HG03354 (cell line): ENCODE results near the gene UBAC1.
A peak's percentile ranks its signal among the peaks of the same experiment; 100 is the strongest.

Source experiments
- ATAC-seq: cut with Tn5 transposase; IDR thresholded peaks from one replicate; pipeline ENCODE4 v1.9.1; 2021; ENCODE audit warnings: mild to moderate bottlenecking; ENCODE audit not compliant: unreplicated experiment, poor library complexity, severe bottlenecking

UBAC1 gene

DNA sequence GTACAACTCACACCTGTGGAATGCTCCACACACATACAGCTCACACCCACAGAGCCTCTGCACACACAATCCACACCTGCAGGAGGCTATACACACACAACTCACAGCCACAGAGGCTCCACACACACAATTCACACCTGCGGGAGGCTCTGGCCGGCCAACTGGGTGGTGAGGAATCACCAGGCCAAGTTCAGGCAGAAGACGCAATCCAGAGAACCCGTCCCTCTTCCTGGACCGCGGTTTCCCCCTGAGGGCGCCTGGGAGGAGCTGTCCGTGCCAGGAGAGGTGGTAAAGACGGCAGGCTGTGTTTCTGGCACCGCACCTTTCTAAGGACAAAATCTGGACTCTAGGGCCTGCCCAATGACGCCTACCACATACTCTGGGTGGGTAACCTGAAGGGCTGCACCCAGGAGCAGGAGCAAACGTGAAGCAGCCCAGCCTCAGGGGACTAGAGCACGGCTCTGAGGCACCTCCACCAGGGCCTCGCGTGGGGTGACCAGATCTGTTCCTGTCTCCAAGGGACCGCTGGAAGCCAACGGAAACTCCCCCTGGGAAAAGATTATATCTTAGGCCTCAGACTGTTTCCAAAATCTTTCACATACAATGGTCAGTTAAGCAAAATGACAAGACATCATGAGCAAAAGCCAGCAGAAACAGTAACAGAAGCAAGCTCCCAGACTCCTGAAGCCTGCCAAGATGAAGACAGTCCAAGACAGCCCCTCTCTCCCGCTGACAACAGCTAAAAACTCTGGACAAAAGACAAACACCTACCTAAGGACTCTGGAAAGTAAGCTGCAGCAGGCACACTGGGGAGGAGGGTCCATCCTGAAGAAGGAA, 70.8 kb downstream of the UBAC1 start:
- no peak for ATAC-seq

DNA sequence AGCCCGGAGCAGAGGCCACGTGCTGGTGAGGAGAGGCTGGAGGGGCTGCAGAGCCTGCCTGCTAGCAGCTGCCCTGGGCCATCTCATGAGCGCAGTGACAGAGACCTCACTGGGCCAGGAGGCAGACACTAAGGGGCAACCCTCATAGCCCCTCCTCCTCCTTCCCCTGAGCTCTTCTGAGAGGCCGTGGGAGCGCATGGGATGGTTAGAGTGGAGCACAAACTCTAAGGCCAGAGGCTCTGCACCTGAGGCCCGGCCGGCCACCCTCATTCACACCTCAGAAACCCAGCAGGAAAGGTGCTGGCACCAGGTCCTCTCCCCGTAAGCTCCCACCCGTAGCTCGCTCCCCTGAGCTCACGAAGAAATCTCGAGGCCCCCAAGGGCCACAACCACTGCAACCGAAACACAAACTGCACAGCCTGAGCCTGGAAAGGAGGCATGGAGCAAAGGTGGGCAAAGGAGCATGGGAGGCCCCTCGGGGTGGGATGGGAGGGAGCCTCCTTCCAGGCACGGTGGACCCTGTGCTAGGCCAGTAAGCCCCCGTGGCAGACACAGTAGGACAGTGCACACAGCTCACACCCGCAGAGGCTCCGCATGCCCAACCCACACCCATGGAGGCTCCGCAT, 71.5 kb downstream of the UBAC1 start:
- no peak for ATAC-seq

DNA sequence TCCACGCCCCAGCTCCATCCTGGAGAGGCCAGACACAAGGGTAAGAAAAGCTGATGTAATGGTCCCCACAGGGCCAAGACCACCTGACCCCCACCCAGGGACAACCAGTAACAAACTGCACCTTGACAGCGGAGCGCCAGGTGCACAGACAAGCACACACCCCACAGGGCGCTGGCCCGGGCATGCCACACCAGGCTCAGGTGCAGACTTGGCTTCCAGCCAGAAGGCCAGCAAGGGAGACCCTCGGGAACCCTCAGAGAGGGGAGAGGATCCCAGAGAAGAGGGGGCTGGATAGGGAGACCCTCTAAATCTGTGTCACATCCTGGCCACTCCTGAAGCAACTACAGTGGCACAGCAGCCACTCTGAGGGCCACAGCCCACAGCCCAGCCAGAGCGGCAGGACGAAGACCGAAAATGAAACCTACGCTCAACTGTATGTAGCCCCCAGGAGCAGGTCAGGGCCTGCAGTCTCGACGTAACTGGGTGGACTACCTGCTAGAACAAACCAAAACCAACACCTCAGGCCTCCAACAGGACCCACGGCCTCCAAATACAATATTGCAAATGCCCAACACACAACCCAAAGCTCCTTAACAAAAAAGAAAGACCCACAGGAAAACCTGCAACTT, 72.3 kb downstream of the UBAC1 start:
- no peak for ATAC-seq

DNA sequence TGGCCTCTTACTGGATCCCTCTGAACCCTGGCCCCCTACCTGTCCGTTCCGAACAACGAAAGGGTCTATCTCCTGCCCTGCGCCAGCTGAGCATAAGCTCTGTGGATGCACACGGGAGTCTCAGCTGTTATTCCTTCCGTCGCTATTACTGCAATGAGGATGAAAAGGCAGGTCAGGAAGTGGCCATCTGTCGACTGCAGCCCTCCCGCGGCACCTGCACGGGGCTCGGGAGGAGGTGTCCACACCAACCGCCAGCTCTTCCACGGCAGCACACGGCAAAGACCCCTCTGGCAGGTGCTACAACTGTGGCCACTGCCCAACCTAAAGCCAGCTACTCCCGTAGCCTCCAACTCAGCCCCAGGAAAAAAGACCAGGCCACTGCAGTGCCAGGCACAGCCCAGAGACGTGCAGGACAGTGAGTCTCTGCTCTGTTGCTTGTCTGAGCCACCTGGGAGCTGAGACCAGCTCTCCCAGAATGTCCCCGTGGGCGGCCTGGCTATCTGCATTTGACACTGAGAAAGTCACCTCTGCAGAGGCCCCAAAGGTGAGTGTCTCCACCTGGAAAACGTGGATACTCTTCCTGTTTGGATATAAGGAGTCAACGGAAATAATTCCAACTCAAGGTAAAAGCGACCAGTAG, 72.9 kb downstream of the UBAC1 start:
- ATAC-seq = no peak

DNA sequence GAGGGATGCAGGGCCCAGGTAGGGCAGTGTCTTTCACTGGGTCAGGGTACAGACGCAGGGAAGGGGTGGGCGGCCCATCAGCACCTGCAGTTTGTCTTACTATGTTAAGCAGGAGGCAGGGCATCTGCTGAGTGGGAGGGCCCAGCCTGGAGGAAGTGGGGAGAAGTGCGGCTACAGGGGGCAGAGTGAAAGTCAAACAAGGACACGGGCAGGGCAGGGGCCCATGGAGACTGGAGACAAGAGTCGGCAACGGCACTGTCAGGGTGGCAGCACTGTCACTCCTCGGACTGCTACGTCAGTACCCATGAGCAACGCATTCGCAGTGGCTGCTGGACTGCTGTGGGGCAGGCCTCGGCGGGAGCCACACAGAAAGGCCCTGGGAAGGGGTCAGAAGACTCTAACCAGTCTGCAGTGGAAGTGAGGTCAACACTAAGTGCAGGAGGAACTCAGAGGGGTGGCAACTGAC, 73.6 kb downstream of the UBAC1 start:
- peak; percentile 87 for ATAC-seq

DNA sequence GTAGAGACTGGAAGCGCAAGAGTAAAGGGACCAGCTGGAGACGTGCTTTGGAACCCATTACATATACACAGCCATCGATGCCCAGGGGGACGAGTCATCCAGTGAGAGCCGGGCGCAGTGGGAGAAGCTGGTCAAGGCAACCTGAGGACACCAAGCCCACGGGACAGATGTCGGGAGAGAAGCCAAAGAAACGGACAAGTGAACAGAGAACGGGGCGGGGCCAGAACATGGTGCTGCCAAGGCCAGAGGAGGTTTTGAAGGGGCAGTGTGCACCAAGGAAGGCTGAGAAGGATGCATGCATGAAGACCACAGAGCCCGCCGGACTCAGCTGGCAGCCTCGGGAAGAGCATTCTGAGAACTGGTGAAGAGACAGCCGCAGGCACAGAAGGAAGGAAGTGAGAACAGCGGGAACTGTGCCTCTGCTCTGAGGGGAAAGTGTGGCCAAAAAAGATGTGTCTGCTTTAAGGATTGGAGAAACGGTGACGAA, 74.1 kb downstream of the UBAC1 start:
- ATAC-seq = no peak

DNA sequence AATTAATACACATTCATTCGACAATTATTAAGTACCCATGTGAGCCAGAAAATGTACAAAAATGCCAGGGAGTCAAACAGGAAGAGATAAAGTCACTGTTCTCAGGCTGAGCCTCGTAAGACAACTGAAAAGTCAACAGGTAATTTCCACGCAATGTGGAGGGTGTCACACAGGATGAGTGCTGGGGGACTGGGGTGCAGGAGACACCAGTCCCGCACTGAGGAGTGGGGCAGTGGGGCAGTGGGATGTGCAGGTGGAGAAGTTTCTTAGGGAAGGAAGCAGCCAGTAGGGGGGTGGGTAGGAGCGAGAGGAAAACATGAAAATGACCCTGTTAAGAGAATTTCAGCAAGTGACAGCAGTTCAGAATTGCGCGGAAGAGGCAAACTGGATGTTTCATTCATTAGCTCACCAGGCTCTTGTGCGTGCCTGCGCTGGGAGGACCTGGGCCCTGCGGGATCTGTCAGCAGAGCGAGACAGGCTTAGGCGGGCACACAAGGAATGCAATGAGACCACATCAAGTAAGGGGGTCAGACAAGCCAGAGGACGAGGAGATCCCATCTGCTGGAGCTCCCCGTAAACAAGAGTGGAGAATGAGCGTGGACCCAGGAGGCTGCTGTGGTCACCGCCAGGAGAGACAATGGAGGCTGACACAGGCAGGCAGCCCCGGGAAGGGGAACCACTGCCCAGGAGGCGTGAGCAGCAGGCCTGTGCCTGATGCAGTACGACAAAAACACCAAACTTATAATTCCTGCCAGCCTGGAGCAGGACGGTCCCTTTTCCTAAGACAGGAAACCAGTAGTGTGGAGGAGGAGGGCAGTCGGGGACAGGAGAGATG, 74.8 kb downstream of the UBAC1 start:
- no peak for ATAC-seq

DNA sequence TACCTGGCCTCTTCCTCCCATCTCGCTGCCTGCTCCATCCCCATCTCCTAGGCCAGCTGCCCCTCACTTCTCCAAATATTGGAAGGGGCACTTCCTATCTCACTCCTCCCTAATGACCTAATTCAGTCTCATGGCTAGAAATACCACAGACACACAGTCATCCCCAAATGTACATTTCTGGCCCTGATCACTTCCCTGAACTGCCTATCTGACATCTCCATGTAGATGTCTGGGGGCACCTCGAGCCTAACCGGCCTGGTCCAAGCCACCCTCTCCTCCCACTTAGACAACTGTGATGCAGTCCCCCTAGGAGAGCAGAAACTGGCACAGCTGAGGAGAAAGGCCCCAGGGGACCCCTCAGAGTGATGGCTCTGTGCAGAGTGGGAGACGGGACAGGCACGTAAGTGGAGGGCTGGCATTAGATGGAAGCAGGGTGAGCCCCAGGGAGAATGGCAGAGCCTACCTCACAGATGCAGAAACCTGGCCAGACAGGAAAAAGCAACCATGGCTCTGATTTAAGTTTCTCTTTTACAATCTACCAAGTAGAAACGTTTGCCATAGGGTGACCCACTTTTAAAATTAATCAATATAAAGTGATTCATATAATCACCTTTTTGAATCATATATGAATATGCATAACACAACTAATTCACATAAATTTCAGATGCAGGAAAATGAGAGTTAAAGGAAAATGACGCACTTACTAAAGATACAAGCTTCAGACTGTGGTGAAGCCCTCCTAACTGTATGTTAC, 75.9 kb downstream of the UBAC1 start:
- ATAC-seq = no peak

DNA sequence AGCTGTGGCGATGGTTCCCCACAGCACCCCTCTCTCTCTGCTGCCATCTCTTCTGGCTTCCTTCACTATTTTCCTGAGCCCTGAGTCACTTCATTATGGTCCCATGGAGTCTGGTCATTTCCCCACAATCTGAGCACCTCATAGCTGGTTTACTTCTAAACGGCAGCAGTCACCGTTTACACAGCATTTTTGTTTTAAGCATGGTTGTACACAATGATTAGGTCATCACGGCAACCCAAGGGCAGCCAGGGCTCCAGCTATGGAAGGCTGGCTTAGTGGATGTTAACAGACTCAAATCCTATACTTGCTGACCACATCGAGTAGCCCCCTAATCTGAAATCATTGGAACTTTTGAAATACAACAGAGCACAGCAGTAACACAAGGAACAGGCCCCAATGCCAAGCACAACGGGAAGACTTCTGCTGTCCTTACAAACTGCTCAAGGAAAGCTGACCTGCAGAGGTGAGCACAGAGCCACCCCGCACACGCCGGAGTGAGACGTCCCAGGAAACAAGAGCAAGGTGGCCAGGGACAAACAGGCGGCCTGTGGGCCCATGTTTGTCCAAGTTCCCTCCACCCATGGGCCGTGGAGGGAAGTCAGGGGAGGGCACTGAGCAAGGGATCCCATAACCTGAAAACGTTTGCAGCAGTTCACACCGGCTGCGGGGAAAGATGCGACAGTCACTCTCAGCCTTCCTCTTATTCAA, 76.7 kb downstream of the UBAC1 start:
- no peak for ATAC-seq

DNA sequence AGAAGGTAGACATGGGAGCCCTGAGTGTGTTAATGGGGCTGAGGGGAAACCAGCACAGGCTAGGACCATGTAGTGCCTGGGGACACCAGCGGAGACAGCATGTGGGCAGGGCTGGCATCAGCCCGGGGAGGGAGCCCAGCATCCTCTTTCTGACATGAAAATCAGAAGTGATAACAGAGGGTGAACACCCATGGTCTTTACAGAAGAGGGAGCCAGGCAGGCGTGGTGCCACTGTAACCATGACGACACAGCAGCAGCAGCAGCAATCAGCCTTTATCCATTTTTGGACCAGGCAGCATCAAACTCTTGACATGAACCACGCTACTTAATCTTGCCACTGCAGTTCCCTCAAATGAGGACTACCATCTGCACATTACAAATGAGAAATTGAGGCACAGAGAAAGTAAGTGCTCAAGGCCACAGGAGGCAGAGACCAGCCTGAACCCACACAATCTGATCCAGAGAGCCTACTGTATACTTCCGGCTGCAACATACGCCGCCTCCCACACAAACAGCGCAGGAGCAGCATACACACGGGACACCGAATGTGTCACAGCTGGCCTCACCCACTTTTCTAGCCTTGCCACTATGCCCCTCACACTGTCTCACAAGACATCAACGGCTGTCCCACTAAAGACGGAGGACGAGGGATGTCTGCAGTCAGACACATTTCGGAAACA, 77.6 kb downstream of the UBAC1 start:
- ATAC-seq = no peak
